Measurements from ENCODE around the gene MAPKAPK2. TPM values are rescaled to one million over a fixed set of nuclear protein-coding genes. Genes with fewer than 3 reads are reported as not detected.
A peak's percentile ranks its signal among the peaks of the same experiment; 100 is the strongest.

MAPKAPK2 gene
- total and polyA plus RNA-seq, 12 donors: 25.3 to 129 (median 85.0) TPM

- TF ChIP-seq POLR2A (IDR thresholded peaks at IDR 0.05) (no peak), CTCF (IDR thresholded peaks at IDR 0.05) (no peak)
Observed at GRCh38 chr1:206722751-206723461, 38.2 kb downstream of the MAPKAPK2 start.

GRCh38 chr1:206723462-206723804 is 38.7 kb downstream of the MAPKAPK2 start:
- peaks cover 19 to 70% of the 10 kb centered on the region in 2 donors for H3K4me1 ChIP-seq (replicated peaks in 1 of 2)
- WGBS, 4 donors: 20 to 78% (median 71%) methylated on average over 1 to 4 of the region's 4 CpGs
- H3K36me3 ChIP-seq (replicated peaks in 1 of 2): no peaks in the 10 kb centered on the region
- peak overlapping the region in 1 of 4 donors; percentile 18 for H3K4me3 ChIP-seq
- TF ChIP-seq CTCF (IDR thresholded peaks at IDR 0.05) (no peak), POLR2A (IDR thresholded peaks at IDR 0.05) (no peak)
- intact Hi-C loops (cut with DNase I): loop anchor here in 1 of 2 donors (5.0 to 10.0 kb wide), 2 partner anchors 36 to 89 kb away; partner anchors contain the start of gene DYRK3
- H3K9me3 ChIP-seq (replicated peaks in 1 of 3): no peaks in the 10 kb centered on the region
- H3K27ac ChIP-seq: peak overlapping the region in 4 of 5 donors; percentile 54 to 87 (median 74)
- no peaks in the 10 kb centered on the region for H3K27me3 ChIP-seq
- DNase-seq: no peak

More at GRCh38 chr1:206722751-206723461, 38.2 kb downstream of the MAPKAPK2 start:
- Histone ChIP-seq H3K27ac (peak overlapping the region in 4 of 5 donors; percentile 54 to 87 (median 74)), H3K36me3 (replicated peaks in 1 of 2) (no peaks in the 10 kb centered on the region), H3K9me3 (replicated peaks in 1 of 3) (no peaks in the 10 kb centered on the region), H3K27me3 (no peaks in the 10 kb centered on the region), H3K4me3 (no peak overlapping the region), H3K4me1 (replicated peaks in 1 of 2) (peaks cover 19 to 69% of the 10 kb centered on the region in 2 donors)
- intact Hi-C loops (cut with DNase I): loop anchor here in 1 of 2 donors (5.0 to 10.0 kb wide), 2 partner anchors 36 to 88 kb away; partner anchors contain the start of gene DYRK3
- DNase-seq: no peak
- WGBS, 4 donors: 82 to 88% (median 86%) methylated on average over 8 to 17 of the region's 17 CpGs

DNA sequence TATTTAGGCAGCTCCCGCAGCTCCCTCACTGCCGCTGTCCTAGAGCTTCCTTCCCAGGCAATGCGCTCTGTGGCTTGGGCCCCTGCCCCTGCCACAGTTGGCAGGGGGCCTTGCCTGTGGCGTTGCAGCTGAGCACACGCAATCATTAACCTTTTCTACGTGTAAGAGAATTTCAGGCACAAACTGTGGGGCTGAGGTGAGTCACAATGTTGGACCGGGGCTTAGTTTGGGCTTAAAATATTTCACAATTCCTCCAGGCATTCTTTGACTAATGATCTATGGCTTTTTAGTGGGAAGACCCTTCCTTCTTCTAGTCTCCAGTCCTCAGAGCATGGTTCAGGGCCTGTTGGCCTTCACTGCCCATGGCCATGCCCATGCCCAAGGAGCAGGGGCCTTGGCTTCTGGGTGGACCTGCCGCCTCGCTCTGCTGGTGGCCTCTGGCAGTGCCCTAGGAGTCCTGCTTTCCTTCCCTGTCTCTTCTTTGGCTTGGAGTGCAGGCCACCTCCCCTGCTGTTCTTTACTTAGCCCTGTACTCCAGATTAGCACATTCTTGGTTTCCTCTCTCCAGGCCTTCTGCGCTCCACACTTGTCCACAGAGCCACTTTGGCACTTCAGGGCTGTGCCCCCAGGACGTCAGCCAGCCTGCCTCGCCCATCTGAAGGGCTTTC is 39.2 kb downstream of the MAPKAPK2 start:
- H3K4me3 ChIP-seq: peak overlapping the region in 1 of 4 donors; percentile 18
- peak overlapping the region; percentile 10 to 87 (median 70) for H3K27ac ChIP-seq
- WGBS, 4 donors: 34 to 44% (median 40%) methylated on average over 10 to 12 of the region's 12 CpGs
- H3K9me3 ChIP-seq (replicated peaks in 1 of 3): no peaks in the 10 kb centered on the region
- intact Hi-C loops (cut with DNase I): loop anchor here in 1 of 2 donors (5.0 to 10.0 kb wide), 2 partner anchors 37 to 89 kb away; partner anchors contain the start of gene DYRK3
- no peaks in the 10 kb centered on the region for H3K27me3 ChIP-seq
- peak in 1 of 2 donors; percentile 57 for TF ChIP-seq POLR2A (IDR thresholded peaks at IDR 0.05)
- peak in 4 of 6 experiments; percentile 30 to 45 (median 34) for TF ChIP-seq CTCF (IDR thresholded peaks at IDR 0.05)
- peaks cover 19 to 65% of the 10 kb centered on the region in 2 donors for H3K4me1 ChIP-seq (replicated peaks in 1 of 2)
- DNase-seq: peak; percentile 62 to 84 (median 79)
- H3K36me3 ChIP-seq (replicated peaks in 1 of 2): peaks cover 0 to under 1% of the 10 kb centered on the region in 2 donors

Measured in adrenal gland (tissue), 12 donors.